Embryonic facial prominence (tissue), 1 donor: ENCODE measurements around the gene KLRC2.
"Not testable (repeated sequence)": the region's sequence is repeated elsewhere in the genome, so short reads cannot be mapped to it uniquely, and the experiment has no call there.

ENCODE experiments used
- DNase-seq: peaks from one replicate; pipeline ENCODE4 v3.0.0-alpha.2; 2016; ENCODE audit errors: extremely low spot score

The KLRC2 gene

GRCh38 chr12:10435816-10436215 lies at the start of gene KLRC2:
KLRC2 (minus strand) TSS chr12:10436010; CDS start chr12:10435986, 24 bp downstream.
- DNase-seq: not testable (repeated sequence)

- not testable (repeated sequence) for DNase-seq
Measured at GRCh38 chr12:10481901-10482300, 46.1 kb upstream of the KLRC2 start.

DNA sequence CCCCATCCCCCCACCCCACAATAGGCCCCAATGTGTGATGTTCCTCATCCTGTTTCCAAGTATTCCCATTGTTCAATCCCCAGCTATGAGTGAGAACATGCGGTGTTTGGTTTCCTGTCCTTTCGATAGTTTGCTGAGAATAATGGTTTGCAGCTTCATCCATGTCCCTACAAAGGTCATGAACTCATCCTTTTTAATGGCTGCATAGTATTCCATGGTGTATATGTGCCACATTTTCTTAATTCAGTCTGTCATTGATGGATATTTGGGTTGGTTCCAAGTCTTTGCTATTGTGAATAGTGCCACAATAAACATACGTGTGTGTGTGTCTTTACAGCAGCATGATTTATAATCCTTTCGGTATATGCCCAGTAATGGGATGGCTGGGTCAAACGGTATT lies 37.0 kb upstream of the KLRC2 start:
- DNase-seq: not testable (repeated sequence)

DNA sequence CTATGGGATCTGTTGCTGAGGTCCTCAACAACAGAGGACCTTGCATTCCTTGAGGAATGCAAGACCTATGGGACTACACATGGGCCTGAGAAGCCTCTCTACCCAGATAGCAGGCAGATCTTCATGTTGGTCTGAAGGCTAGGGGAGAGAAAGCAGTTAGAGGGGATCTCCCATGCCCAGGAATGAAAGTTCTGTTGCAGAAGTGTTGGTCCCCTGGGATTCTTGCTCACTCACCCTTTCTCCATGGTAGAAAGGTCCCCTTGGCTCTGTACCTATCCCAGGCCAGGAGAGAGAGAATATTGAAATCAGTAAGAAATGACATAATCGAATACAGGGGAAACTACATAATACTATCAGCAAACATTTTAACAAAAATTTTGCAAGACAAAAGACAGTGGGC lies 33.9 kb upstream of the KLRC2 start:
- no peak for DNase-seq

GRCh38 chr12:10466311-10466710 lies 30.5 kb upstream of the KLRC2 start:
- DNase-seq: no peak

DNA sequence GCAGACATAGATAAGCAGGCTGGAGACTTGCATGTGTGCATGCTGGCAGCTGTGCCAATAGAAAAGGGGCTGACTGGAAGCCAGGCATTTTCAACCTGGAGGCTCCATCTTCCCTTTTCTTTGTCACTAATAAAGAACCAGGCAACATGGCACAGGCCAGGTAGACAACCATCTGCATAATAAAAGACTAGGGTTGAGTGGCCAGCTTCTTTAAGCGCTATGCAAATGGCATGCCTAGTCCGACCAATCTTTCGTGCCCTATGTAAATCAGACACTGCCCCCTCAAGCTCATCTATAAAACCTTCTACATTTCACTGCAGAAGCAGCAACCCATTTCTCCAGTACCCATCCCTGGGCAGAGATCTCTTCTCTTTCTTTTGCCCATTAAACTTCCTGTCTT lies 21.9 kb upstream of the KLRC2 start:
- no peak for DNase-seq

GRCh38 chr12:10456856-10457255 lies 21.0 kb upstream of the KLRC2 start:
- DNase-seq: no peak

DNA sequence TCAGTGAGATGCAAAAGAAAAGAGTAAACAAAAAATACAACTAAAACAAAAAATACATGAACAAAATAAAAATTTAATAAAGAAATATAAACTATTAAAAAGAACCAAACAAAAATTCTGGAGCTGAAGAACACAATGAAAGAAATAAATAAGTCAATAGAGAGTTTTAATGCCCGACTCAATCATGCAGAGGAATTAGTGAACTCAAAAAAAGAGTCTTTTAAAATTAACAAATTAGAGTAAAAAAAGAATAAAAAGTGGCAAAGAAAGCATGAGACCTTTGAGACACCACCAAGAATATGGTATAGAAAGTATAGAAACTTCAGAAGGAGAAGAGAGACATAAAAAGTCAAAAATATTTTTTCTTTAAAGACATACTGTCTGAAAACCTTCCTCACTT lies 20.0 kb upstream of the KLRC2 start:
- no peak for DNase-seq

- DNase-seq: no peak
Measured at GRCh38 chr12:10454531-10454930, 18.7 kb upstream of the KLRC2 start.

DNA sequence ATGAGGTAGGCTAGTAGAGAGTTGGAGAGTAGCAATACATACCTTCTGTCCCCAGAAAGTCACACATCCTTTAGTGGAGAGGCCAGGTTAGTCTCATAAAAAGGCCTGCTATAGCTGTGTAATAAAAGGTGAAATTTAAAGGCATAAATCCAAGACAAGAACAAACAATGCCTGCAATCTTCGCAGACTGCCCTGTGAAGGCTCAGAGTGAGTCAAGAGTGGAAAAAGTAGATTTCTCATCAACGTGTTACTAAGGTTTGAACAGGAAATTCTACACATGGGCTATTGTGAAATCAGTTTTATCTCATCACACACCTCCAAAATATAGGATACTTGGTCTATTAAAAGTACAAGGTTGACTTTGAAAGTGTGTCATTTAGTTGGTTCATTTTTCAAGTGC lies 17.3 kb upstream of the KLRC2 start, which contains the start of gene KLRC1:
Gene KLRC1 (minus strand): TSS at position 222 of the 400 bp plus-strand sequence. CDS start 2,221 bp downstream, outside the sequence.
- no peak for DNase-seq

DNA sequence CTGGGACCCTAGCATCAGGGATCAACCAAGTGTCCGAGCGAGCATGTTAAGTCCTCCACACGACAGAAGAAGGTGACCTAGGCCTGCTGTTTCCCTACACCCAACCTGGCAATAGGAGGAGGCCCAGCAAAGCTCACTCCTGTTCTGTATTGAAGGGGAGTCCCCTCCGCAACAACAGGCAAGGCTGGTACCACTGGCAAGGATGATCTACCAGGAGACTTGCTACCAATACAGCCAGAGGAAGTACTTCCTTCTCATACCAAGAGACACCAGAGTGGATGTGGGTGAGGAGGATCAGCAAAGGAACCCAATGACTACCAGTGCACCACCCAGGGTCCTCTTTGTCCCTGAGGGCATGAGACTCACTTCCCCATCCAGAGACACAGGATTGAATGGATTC lies 12.4 kb upstream of the KLRC2 start:
- DNase-seq: no peak

- DNase-seq: not testable (repeated sequence)
Measured at GRCh38 chr12:10446052-10446451, 10.2 kb upstream of the KLRC2 start.

- DNase-seq: not testable (repeated sequence)
Measured at GRCh38 chr12:10441144-10441543, 5.3 kb upstream of the KLRC2 start.

GRCh38 chr12:10439608-10440274 lies 3.9 kb upstream of the KLRC2 start:
- DNase-seq: not testable (repeated sequence)

GRCh38 chr12:10437601-10438000 lies 1.8 kb upstream of the KLRC2 start:
- not testable (repeated sequence) for DNase-seq

DNA sequence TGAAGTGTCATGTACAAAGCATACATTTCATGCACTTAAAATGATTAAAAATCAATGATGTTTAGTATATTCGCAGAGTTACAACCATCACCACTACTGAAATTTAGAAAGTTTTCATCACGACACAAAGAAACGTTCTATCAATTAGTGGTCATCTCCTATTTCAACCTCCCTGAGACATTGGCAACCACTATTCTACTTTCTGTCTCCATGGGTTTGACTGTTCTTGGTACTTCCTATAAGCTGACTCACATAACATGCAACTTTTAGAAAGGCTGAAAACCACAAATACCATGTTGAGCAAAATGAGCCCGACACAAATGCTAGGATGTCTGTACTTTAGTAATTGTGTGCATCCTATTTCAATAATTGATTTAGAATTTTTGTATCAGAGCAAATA lies 5.2 kb downstream of the KLRC2 start:
- not testable (repeated sequence) for DNase-seq

- DNase-seq: not testable (repeated sequence)
Measured at GRCh38 chr12:10425938-10426337, 9.9 kb downstream of the KLRC2 start.

DNA sequence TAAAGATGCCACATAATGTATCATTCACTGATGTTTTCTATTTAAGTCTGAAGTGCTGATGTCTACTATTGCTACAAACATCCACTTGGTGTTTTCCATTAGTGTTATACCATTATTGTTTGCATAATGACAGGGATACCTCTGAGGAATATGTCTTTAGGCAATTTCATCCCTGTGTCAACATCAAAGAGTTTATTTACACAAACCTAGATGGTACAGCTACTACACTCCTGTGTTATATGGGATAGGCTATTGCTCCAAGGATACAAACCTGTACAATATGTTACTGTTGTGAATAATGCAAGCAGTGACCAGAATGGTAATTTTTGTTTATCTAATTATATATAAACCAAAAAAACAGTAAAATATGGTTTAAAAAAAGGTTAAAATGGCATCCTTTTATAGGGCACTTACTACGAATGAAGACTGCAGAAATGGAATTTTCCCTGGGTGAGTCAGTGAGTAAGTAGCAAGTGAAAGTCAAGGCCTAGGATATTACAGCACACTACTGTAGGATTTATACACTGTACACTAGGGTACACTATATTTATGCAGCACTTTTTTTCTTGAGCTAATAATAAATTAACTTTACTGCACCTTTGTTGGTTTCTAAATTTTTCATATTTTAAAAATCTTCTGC lies 11.4 kb downstream of the KLRC2 start:
- DNase-seq: not testable (repeated sequence)

DNA sequence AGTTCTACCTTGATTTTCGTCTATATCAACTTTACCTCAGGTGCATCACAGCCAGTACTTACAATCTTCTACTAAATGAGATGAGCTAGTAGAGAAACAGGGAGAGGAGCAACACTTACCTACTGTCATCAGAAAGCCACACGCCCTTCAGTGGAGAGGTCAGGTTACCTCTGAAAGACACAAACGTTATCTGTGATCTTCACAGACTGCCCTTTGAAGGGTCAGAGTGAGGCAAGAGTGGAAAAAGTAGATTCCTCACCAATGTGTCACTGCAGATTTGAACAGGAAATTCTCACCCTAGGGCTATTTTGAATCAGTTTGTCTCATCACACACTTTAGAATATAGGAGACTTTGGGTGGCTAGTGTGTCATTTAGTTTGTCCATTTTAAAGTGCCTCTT lies 13.7 kb downstream of the KLRC2 start:
- DNase-seq: not testable (repeated sequence)

DNA sequence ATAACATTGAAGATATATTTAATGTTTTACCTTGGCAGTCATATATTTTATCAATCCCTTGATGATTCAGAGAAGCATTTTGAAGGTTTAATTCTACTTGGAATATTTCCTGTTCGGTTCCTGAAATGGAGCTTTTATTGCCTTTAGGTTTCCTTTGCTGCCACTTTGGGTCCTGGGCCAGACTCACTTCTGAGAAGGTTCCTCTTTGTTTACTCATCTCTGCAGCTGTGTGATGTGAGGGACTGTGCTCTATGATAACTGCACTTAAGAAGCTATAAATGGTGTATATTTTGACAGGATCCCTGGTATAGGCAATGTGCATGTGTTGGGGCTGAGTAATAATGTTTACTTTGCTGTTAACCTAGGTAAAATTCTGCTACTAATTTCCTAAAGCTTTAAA lies 15.5 kb downstream of the KLRC2 start, which contains the start of gene KLRC3:
Gene KLRC3 (minus strand): TSS at position 262 of the 400 bp plus-strand sequence. CDS start 45 bp downstream, at position 217.
- DNase-seq: not testable (repeated sequence)

GRCh38 chr12:10409392-10409791 lies 26.4 kb downstream of the KLRC2 start, which contains the start of gene KLRC4:
KLRC4 (minus strand) TSS chr12:10409757; CDS start chr12:10409575, 182 bp downstream.
- DNase-seq: no peak

DNA sequence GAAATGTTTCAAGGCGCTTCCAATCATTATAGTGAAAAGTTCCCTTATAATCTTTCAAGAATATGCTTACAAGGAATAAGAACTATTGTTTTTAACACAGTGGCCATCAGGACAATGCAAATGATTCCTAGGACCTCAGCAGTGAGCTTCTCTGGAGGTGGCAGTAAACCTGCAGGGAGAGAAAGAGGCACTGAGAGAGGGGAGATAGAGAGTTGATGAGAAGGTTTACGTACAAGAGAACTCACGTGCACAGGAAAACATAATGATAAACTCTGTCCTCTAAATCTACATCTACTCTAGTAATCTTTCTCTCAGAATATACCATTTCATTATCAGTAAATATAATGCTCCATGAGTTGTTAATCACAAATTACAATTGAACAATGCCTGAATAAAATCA lies 27.0 kb downstream of the KLRC2 start:
- DNase-seq: no peak

DNA sequence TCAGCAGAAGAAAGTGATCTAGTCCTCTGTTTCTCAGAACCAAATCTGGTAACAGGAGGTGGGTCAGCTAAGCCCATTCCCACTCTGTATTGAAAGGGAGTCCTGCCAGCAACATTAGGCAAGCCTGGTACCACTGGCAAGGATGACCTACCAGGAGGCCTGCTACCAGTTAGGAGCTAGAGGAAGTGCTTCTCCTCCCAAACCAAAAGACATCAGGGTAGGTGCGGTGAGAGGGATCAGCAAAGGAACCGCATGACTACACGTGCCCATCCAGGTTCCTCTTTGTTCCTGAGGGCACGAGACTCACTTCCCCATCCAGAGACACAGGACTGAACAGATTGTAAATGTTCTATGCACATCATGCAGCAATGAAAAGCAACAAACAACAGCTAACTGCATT lies 29.1 kb downstream of the KLRC2 start:
- DNase-seq: no peak
